Measurements from ENCODE around the gene ZNF330. TPM values are rescaled to one million over a fixed set of nuclear protein-coding genes. Genes with fewer than 3 reads are reported as not detected.

The ZNF330 gene
- total and polyA plus RNA-seq, 10 of the 15 experiments (the other 5 are each of a cell fraction or from before 2014, with no cell fraction given), result 31.3 to 57.6 (median 44.3) TPM

GRCh38 chr4:141195095-141195707 is 25.5 kb upstream of the ZNF330 start (continued):
- TF ChIP-seq PBX3 (IDR thresholded peaks at IDR 0.05; ENCODE audit: insufficient replicate concordance, low read depth, low read length) (no peak), HSF1 (IDR thresholded peaks at IDR 0.05; ENCODE audit: low read depth, low read length) (no peak), BCL11A (IDR thresholded peaks at IDR 0.05; ENCODE audit: low read depth, low read length) (no peak), TCF7 (IDR thresholded peaks at IDR 0.05; ENCODE audit: borderline replicate concordance) (no peak), KDM1A (IDR thresholded peaks at IDR 0.05; ENCODE audit: borderline replicate concordance) (no peak), GATAD2B (conservative IDR thresholded peaks at IDR 0.05; ENCODE audit: low read depth) (no peak), PKNOX1 (IDR thresholded peaks at IDR 0.05) (no peak), NBN (IDR thresholded peaks at IDR 0.05) (no peak), EGR1 (IDR thresholded peaks at IDR 0.05; ENCODE audit: borderline replicate concordance in 1 of 2, low read depth in 2 of 2, low read length in 2 of 2) (no peak), MXI1 (IDR thresholded peaks at IDR 0.05; ENCODE audit: low read depth, low read length) (no peak), POLR2A (IDR thresholded peaks at IDR 0.05; ENCODE audit: low read depth, low read length) (no peak), PAX8 (IDR thresholded peaks at IDR 0.05) (no peak), E2F4 (IDR thresholded peaks at IDR 0.05; ENCODE audit: low read depth, low read length) (no peak)

Measured in GM12878 (cell line).